ENCODE measurements around the gene OPRD1. TPM values are rescaled to one million over a fixed set of nuclear protein-coding genes. Genes with fewer than 3 reads are reported as not detected.
A peak's percentile ranks its signal among the peaks of the same experiment; 100 is the strongest.

Gene OPRD1
- total RNA-seq, 1 donor from 2014 or later, result not detected

DNA sequence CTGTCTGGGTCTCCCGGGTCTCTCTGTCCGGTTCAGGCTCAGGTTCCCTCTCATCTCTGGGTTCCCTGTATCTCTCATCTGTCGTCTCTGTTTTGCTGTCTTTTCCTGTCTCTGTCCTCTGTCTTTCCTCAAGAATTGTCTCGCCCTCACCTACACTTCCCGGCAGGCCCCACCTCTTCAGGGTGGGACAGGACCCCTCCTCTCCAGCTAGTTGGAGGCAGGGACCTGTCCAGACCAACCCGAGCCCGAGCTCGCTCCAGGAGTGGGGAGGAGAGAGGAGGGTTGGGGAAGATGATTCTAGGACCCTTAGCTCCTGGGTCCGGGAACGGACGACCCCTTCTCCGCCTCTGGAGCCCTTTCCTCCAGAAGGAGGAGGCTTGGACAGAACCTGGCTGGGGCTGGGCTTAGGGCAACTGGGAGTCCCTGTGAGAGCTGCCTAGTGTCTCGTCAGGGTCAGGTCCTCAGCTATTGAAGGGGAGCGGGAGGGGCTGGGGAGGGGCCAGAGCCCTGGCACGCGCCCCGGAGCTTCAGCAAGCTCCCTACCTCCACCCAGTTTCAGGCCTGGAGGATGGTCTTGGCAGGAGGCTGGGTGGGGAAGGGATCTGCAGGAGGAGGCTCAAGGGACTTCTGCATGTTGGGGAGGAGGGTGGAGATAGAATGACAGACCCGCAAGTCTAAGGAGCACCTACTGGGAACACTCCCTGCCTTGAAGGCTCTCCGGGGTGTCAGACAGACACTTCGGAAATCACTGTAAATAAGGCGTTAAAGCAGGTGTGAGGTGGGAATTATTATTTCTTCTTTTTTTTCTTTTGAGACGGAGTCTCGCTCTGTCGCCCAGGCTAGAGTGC lies 76.1 kb downstream of the OPRD1 start:
- peak overlapping the region; percentile 84 for H3K4me3 ChIP-seq
- H3K27me3 ChIP-seq (ENCODE audit: low read depth), result peaks cover 23% of the 10 kb centered on the region
- peak; percentile 54 for DNase-seq
- no peaks in the 10 kb centered on the region for H3K9me3 ChIP-seq (replicated peaks)
- peaks cover 49% of the 10 kb centered on the region for H3K4me1 ChIP-seq
- peak overlapping the region; percentile 80 for H3K27ac ChIP-seq (replicated peaks)
- H3K36me3 ChIP-seq, result no peaks in the 10 kb centered on the region
- intact Hi-C loops (cut with micrococcal nuclease), result no loop called here
- TF ChIP-seq, protein P1, sequence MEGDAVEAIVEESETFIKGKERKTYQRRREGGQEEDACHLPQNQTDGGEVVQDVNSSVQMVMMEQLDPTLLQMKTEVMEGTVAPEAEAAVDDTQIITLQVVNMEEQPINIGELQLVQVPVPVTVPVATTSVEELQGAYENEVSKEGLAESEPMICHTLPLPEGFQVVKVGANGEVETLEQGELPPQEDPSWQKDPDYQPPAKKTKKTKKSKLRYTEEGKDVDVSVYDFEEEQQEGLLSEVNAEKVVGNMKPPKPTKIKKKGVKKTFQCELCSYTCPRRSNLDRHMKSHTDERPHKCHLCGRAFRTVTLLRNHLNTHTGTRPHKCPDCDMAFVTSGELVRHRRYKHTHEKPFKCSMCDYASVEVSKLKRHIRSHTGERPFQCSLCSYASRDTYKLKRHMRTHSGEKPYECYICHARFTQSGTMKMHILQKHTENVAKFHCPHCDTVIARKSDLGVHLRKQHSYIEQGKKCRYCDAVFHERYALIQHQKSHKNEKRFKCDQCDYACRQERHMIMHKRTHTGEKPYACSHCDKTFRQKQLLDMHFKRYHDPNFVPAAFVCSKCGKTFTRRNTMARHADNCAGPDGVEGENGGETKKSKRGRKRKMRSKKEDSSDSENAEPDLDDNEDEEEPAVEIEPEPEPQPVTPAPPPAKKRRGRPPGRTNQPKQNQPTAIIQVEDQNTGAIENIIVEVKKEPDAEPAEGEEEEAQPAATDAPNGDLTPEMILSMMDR (IDR thresholded peaks at IDR 0.05; ENCODE audit: borderline replicate concordance), result no peak

DNA sequence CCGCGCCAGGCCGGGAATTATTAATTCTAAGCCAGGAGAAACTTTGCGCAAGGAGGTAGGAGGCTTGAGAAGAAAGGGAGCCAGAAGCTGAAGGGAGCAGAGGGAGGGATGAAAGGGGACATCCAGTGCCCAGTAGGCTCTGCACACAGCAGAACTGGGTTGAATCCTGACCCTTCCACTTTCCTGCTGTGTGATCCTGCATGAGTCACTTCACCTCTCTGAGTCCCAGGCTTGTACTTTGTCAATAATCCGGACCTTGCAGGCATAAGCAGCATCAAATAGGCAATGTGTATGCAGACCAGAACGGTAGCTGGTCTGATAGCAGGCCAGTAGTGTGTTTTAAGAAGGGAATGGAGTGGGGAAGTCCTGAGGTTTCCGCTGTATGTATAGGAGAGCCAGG lies 76.9 kb downstream of the OPRD1 start:
- Histone ChIP-seq H3K36me3 (no peaks in the 10 kb centered on the region), H3K27me3 (ENCODE audit: low read depth) (peaks cover 23% of the 10 kb centered on the region), H3K4me1 (peaks cover 48% of the 10 kb centered on the region), H3K27ac (replicated peaks) (no peak overlapping the region), H3K4me3 (no peak overlapping the region), H3K9me3 (replicated peaks) (no peaks in the 10 kb centered on the region)
- TF ChIP-seq, protein P1 (IDR thresholded peaks at IDR 0.05; ENCODE audit: borderline replicate concordance), result no peak
- intact Hi-C loops (cut with micrococcal nuclease), result no loop called here
- no peak for DNase-seq

GRCh38 chr1:28889357-28889756 lies 77.4 kb downstream of the OPRD1 start:
- peaks cover 48% of the 10 kb centered on the region for H3K4me1 ChIP-seq
- DNase-seq, result no peak
- no peak overlapping the region for H3K27ac ChIP-seq (replicated peaks)
- H3K4me3 ChIP-seq, result no peak overlapping the region
- TF ChIP-seq, protein P1 (IDR thresholded peaks at IDR 0.05; ENCODE audit: borderline replicate concordance), result no peak
- no peaks in the 10 kb centered on the region for H3K36me3 ChIP-seq
- no peaks in the 10 kb centered on the region for H3K9me3 ChIP-seq (replicated peaks)
- intact Hi-C loops (cut with micrococcal nuclease), result no loop called here
- H3K27me3 ChIP-seq (ENCODE audit: low read depth), result peaks cover 23% of the 10 kb centered on the region

GRCh38 chr1:28890435-28890834 lies 78.5 kb downstream of the OPRD1 start:
- Histone ChIP-seq H3K9me3 (replicated peaks) (no peaks in the 10 kb centered on the region), H3K4me3 (no peak overlapping the region), H3K27me3 (ENCODE audit: low read depth) (peaks cover 23% of the 10 kb centered on the region), H3K27ac (replicated peaks) (no peak overlapping the region), H3K4me1 (peaks cover 48% of the 10 kb centered on the region), H3K36me3 (no peaks in the 10 kb centered on the region)
- TF ChIP-seq, protein P1 (IDR thresholded peaks at IDR 0.05; ENCODE audit: borderline replicate concordance), result no peak
- no peak for DNase-seq
- intact Hi-C loops (cut with micrococcal nuclease), result no loop called here

DNA sequence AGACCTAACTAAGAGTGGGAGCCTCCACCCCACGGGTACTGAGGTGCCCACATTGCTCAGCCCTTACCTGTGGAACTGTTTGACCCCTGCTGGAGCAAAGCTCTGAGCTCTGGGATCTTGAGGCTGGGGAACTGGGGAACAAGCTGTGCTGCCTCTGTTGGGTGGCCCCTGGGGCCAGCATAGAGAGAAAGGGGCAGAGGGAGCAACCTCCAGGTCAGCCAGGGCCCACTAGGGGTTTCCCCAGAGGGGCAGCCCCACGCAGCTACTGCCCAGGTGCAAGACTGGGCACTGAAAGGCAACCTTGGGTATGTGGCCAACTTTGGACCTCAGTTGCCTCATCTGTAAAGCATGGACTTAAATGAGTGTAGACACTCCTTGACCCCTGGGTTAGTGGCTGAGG lies 78.9 kb downstream of the OPRD1 start:
- H3K36me3 ChIP-seq, result no peaks in the 10 kb centered on the region
- TF ChIP-seq, protein P1 (IDR thresholded peaks at IDR 0.05; ENCODE audit: borderline replicate concordance), result no peak
- intact Hi-C loops (cut with micrococcal nuclease), result no loop called here
- DNase-seq, result no peak
- H3K4me3 ChIP-seq, result no peak overlapping the region
- peaks cover 45% of the 10 kb centered on the region for H3K4me1 ChIP-seq
- no peak overlapping the region for H3K27ac ChIP-seq (replicated peaks)
- no peaks in the 10 kb centered on the region for H3K9me3 ChIP-seq (replicated peaks)
- peaks cover 23% of the 10 kb centered on the region for H3K27me3 ChIP-seq (ENCODE audit: low read depth)
